ENCODE data around the gene ACOT7.

Gene ACOT7

DNA sequence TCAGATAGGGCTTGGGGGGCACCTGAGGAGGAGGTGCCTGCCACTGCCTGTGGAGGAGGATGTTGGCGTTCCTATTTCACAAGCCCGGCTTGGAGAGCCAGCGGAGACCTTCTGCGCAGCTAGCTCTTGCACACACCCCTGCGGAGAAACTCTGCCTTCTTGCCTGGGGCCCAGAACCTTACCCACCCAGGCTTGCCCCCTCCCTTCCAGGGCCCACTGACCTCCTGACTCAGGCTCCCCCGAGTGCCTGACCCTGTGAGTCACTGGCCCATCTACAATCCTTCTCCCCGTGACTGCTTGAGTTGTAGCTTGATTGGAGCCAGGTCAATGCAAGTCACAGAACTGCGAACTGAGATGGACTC, 22.7 kb upstream of the ACOT7 start:
- no peak for DNase-seq (ENCODE audit: low read depth, low spot score)
- Histone ChIP-seq H3K27ac (ENCODE audit: low read length) (no peak overlapping the region), H3K27me3 (ENCODE audit: control insufficient read depth, insufficient read depth, low read length) (peaks cover 45% of the 10 kb centered on the region), H3K9me3 (ENCODE audit: control insufficient read depth, insufficient read depth, low read length) (no peaks in the 10 kb centered on the region), H3K4me3 (ENCODE audit: low read length) (no peak overlapping the region), H3K4me1 (ENCODE audit: control insufficient read depth, insufficient read depth, low read length) (peaks cover 9% of the 10 kb centered on the region), H3K36me3 (ENCODE audit: control insufficient read depth, insufficient read depth, low read length) (no peaks in the 10 kb centered on the region)
- no CpG with 5 or more reads among the region's 8 CpGs for WGBS (ENCODE audit: insufficient coverage, insufficient read length)

DNA sequence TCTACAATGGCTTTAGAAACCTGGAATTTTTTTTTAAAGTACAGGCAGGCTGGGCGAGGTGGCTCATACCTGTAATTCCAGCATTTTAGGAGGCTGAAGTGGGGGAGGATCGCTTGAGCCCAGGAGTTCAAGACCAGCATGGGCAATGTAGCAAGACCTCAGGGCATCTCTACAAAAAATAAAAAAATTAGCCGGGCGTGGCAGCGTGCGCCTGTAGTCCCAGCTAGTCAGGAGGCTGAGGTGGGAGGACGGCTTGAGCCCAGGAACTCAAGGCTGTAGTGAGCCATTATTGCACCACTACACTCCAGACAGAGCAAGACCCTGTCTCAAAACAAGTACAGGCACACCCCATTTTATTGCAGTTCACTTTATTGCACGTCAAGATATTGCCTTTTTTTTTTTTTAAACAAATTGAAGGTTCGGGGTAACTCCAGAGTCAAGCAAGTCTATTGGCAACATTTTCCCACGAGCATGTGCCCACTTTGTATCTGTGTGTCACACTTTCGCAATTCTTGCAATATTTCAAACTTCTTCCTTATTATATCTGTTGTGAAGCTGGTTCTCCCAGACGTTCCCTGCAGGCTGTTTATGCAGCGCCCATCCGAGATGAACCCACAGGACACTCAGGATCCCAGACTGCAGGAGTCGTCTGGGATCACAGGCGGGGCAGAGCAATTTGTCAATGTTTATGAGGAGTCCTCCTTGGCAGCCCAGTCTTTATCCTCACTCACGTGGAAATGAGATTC, 21.5 kb upstream of the ACOT7 start:
- no peaks in the 10 kb centered on the region for H3K9me3 ChIP-seq (ENCODE audit: control insufficient read depth, insufficient read depth, low read length)
- WGBS (ENCODE audit: insufficient coverage, insufficient read length): no CpG with 5 or more reads among the region's 17 CpGs
- no peak overlapping the region for H3K4me3 ChIP-seq (ENCODE audit: low read length)
- no peak for DNase-seq (ENCODE audit: low read depth, low spot score)
- H3K4me1 ChIP-seq (ENCODE audit: control insufficient read depth, insufficient read depth, low read length): peaks cover 5% of the 10 kb centered on the region; the same call in 1 of the 2 replicates
- peaks cover 33% of the 10 kb centered on the region for H3K27me3 ChIP-seq (ENCODE audit: control insufficient read depth, insufficient read depth, low read length)
- H3K27ac ChIP-seq (ENCODE audit: low read length): no peak overlapping the region
- H3K36me3 ChIP-seq (ENCODE audit: control insufficient read depth, insufficient read depth, low read length): no peaks in the 10 kb centered on the region

GRCh38 chr1:6414443-6414844, 20.9 kb upstream of the ACOT7 start:
- Histone ChIP-seq H3K27me3 (ENCODE audit: control insufficient read depth, insufficient read depth, low read length) (peaks cover 31% of the 10 kb centered on the region), H3K27ac (ENCODE audit: low read length) (no peak overlapping the region), H3K4me1 (ENCODE audit: control insufficient read depth, insufficient read depth, low read length) (peaks cover 5% of the 10 kb centered on the region; the same call in 1 of the 2 replicates), H3K9me3 (ENCODE audit: control insufficient read depth, insufficient read depth, low read length) (no peaks in the 10 kb centered on the region), H3K4me3 (ENCODE audit: low read length) (no peak overlapping the region), H3K36me3 (ENCODE audit: control insufficient read depth, insufficient read depth, low read length) (no peaks in the 10 kb centered on the region)
- no peak for DNase-seq (ENCODE audit: low read depth, low spot score)
- WGBS (ENCODE audit: insufficient coverage, insufficient read length): no CpG with 5 or more reads among the region's 15 CpGs

DNA sequence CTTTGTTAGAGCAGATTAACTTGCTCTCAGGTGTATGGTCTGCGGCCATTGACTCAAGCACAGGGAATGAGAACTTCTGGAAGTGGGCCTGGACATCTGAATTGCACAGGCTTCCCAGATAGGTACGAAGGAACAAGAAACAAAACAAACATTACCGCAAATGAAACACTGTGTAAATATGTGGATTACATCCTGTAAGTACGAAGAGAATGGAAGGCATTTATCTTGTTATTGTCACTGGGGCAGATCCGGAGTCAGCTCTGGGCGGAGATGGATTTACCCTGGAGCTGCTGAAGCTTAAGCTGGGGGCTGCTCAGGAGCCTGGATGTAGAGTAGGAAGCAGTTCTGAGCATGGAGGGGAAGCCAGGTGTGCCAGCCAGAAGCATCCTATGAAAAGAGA, 19.3 kb upstream of the ACOT7 start:
- H3K36me3 ChIP-seq (ENCODE audit: control insufficient read depth, insufficient read depth, low read length): no peaks in the 10 kb centered on the region
- WGBS (ENCODE audit: insufficient coverage, insufficient read length): no CpG with 5 or more reads among the region's 6 CpGs
- peaks cover 18% of the 10 kb centered on the region; the same call in 1 of the 2 replicates for H3K27me3 ChIP-seq (ENCODE audit: control insufficient read depth, insufficient read depth, low read length)
- 0 out of 2 replicates have a peak, but pooled peaks cover 1% of the 10 kb centered on the region for H3K4me1 ChIP-seq (ENCODE audit: control insufficient read depth, insufficient read depth, low read length)
- no peak for DNase-seq (ENCODE audit: low read depth, low spot score)
- H3K4me3 ChIP-seq (ENCODE audit: low read length): no peak overlapping the region
- H3K9me3 ChIP-seq (ENCODE audit: control insufficient read depth, insufficient read depth, low read length): no peaks in the 10 kb centered on the region
- H3K27ac ChIP-seq (ENCODE audit: low read length): no peak overlapping the region

DNA sequence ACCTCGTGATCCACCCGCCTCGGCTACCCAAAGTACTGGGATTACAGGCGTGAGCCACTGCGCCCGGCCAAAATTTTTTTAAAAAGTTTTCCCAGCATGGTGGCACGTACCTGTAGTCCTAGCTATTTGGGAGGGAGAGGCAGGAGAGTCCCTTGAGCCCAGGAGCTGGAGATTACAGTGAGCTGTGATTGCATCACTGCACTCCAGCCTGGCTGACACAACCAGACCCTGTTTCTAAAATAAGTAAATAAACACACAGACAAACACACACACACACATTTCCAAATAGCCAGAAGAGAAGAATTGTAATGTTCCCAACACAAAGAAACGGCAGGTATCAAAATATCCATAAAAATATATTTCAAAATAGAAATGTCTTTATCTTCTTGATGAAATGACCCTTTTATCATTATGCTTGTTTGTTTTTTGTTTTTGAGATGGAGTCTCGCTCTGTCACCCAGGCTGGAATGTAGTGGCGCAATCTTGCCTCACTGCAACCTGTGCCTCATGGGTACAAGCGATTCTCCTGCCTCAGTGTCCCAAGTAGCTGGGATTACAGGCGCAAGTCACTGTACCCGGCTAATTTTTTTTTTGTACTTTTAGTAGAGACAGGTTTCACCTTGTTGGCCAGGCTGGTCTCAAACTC, 16.8 kb upstream of the ACOT7 start:
- Histone ChIP-seq H3K9me3 (ENCODE audit: control insufficient read depth, insufficient read depth, low read length) (no peaks in the 10 kb centered on the region), H3K4me3 (ENCODE audit: low read length) (no peak overlapping the region), H3K4me1 (ENCODE audit: control insufficient read depth, insufficient read depth, low read length) (0 out of 2 replicates have a peak, but pooled peaks cover 1% of the 10 kb centered on the region), H3K27ac (ENCODE audit: low read length) (no peak overlapping the region), H3K27me3 (ENCODE audit: control insufficient read depth, insufficient read depth, low read length) (no peaks in the 10 kb centered on the region; the same call in 1 of the 2 replicates), H3K36me3 (ENCODE audit: control insufficient read depth, insufficient read depth, low read length) (no peaks in the 10 kb centered on the region)
- DNase-seq (ENCODE audit: low read depth, low spot score): no peak
- no CpG with 5 or more reads among the region's 13 CpGs for WGBS (ENCODE audit: insufficient coverage, insufficient read length)

DNA sequence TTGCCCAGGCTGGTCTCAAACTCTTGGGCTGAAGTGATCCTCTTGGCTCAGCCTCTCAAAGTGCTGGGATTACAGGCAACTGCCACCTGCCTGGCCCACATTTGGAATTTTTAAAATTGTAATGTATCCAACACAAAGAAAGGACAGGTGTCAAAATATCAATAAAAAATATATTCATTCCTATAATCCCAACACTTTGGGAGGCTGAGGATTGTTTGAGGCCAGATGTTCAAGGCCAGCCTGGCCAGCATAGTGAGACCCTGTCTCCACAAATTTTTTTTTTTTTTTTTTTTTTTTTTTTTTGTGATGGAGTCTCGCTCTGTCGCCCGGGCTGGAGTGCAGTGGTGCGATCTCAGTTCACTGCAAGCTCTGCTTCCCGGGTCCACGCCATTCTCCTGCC, 16.2 kb upstream of the ACOT7 start:
- no peaks in the 10 kb centered on the region for H3K27me3 ChIP-seq (ENCODE audit: control insufficient read depth, insufficient read depth, low read length)
- H3K4me3 ChIP-seq (ENCODE audit: low read length): no peak overlapping the region
- DNase-seq (ENCODE audit: low read depth, low spot score): no peak
- no peaks in the 10 kb centered on the region for H3K9me3 ChIP-seq (ENCODE audit: control insufficient read depth, insufficient read depth, low read length)
- H3K4me1 ChIP-seq (ENCODE audit: control insufficient read depth, insufficient read depth, low read length): 0 out of 2 replicates have a peak, but pooled peaks cover 1% of the 10 kb centered on the region
- H3K27ac ChIP-seq (ENCODE audit: low read length): no peak overlapping the region
- no peaks in the 10 kb centered on the region for H3K36me3 ChIP-seq (ENCODE audit: control insufficient read depth, insufficient read depth, low read length)
- no CpG with 5 or more reads among the region's 6 CpGs for WGBS (ENCODE audit: insufficient coverage, insufficient read length)

GRCh38 chr1:6409053-6409452, 15.5 kb upstream of the ACOT7 start:
- no peaks in the 10 kb centered on the region for H3K4me1 ChIP-seq (ENCODE audit: control insufficient read depth, insufficient read depth, low read length)
- no peaks in the 10 kb centered on the region for H3K27me3 ChIP-seq (ENCODE audit: control insufficient read depth, insufficient read depth, low read length)
- no CpG with 5 or more reads among the region's 4 CpGs for WGBS (ENCODE audit: insufficient coverage, insufficient read length)
- H3K9me3 ChIP-seq (ENCODE audit: control insufficient read depth, insufficient read depth, low read length): no peaks in the 10 kb centered on the region
- DNase-seq (ENCODE audit: low read depth, low spot score): no peak
- H3K4me3 ChIP-seq (ENCODE audit: low read length): no peak overlapping the region
- H3K27ac ChIP-seq (ENCODE audit: low read length): no peak overlapping the region
- no peaks in the 10 kb centered on the region for H3K36me3 ChIP-seq (ENCODE audit: control insufficient read depth, insufficient read depth, low read length)

DNA sequence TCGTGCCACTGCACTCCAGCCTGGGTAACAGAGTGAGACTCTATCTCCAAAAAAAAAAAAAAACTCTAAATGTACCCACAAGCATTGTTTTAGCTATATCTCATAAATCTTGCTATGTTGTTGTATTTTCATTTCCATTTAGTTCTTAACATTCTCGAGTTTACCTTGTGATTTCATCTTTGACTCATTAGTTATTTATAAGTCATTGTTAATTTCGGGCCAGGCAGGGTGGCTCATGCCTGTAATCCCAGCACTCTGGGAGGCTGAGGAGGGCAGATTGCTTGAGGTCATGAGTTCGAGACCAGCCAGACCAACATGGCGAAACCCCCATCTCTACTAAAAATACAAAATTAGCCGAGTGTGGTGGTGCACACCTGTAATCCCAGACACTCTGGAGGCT, 14.5 kb upstream of the ACOT7 start:
- H3K4me3 ChIP-seq (ENCODE audit: low read length): no peak overlapping the region
- H3K9me3 ChIP-seq (ENCODE audit: control insufficient read depth, insufficient read depth, low read length): no peaks in the 10 kb centered on the region
- DNase-seq (ENCODE audit: low read depth, low spot score): no peak
- H3K27ac ChIP-seq (ENCODE audit: low read length): no peak overlapping the region
- no peaks in the 10 kb centered on the region for H3K4me1 ChIP-seq (ENCODE audit: control insufficient read depth, insufficient read depth, low read length)
- WGBS (ENCODE audit: insufficient coverage, insufficient read length): no CpG with 5 or more reads among the region's 6 CpGs
- H3K27me3 ChIP-seq (ENCODE audit: control insufficient read depth, insufficient read depth, low read length): no peaks in the 10 kb centered on the region
- no peaks in the 10 kb centered on the region for H3K36me3 ChIP-seq (ENCODE audit: control insufficient read depth, insufficient read depth, low read length)

DNA sequence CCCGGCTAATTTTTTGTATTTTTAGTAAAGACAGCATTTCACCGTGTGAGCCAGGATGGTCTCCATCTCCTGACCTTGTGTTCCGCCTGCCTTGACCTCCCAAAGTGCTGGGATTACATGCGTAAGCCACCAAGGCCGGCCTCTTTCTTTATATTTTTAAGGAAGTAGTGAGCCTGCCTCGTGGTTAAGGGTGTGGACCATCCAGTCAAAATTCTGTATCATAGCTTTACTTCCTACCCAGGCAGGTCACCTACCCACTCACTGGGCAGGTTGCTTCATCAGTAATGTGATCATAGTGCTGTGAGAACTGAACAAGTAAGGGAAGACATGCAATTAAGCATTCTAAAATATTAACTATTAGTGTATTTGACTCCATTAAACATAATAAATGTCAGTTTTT, 8.1 kb upstream of the ACOT7 start:
- no peaks in the 10 kb centered on the region for H3K27me3 ChIP-seq (ENCODE audit: control insufficient read depth, insufficient read depth, low read length)
- H3K4me1 ChIP-seq (ENCODE audit: control insufficient read depth, insufficient read depth, low read length): no peaks in the 10 kb centered on the region
- WGBS (ENCODE audit: insufficient coverage, insufficient read length): no CpG with 5 or more reads among the region's 6 CpGs

DNA sequence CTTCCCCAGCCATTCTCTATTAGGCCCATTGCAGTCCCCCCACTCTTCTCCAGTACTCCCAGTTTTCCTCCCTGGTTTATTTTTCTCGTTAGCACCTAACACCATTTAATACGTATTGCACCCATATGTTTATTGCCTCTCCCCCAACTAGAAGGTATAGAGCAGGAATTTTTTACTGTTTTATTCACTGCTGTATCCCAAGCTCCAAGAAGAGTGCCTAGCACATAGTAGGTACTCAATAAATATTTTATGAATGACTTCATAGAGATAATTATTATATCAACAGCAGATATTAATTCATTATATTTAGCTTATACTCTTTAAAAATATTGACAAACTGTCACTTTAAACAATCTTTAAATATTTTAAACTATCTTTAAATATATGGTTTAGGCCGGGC, 5.7 kb upstream of the ACOT7 start:
- no peaks in the 10 kb centered on the region for H3K9me3 ChIP-seq (ENCODE audit: control insufficient read depth, insufficient read depth, low read length)
- no peak overlapping the region for H3K27ac ChIP-seq (ENCODE audit: low read length)
- no peaks in the 10 kb centered on the region for H3K27me3 ChIP-seq (ENCODE audit: control insufficient read depth, insufficient read depth, low read length)
- H3K36me3 ChIP-seq (ENCODE audit: control insufficient read depth, insufficient read depth, low read length): no peaks in the 10 kb centered on the region
- H3K4me3 ChIP-seq (ENCODE audit: low read length): no peak overlapping the region
- no peak for DNase-seq (ENCODE audit: low read depth, low spot score)
- no peaks in the 10 kb centered on the region for H3K4me1 ChIP-seq (ENCODE audit: control insufficient read depth, insufficient read depth, low read length)
- WGBS (ENCODE audit: insufficient coverage, insufficient read length): no CpG with 5 or more reads among the region's 3 CpGs

More for the DNA sequence above, 8.1 kb upstream of the ACOT7 start:
- no peaks in the 10 kb centered on the region for H3K36me3 ChIP-seq (ENCODE audit: control insufficient read depth, insufficient read depth, low read length)
- no peak for DNase-seq (ENCODE audit: low read depth, low spot score)
- no peak overlapping the region for H3K4me3 ChIP-seq (ENCODE audit: low read length)
- H3K27ac ChIP-seq (ENCODE audit: low read length): no peak overlapping the region
- no peaks in the 10 kb centered on the region for H3K9me3 ChIP-seq (ENCODE audit: control insufficient read depth, insufficient read depth, low read length)

Data from iPS DF 6.9 (cell line).